CD8-positive, alpha-beta memory T cell (primary cell): Measurements from ENCODE around the gene EPS15. TPM values are rescaled to one million over a fixed set of nuclear protein-coding genes. Genes with fewer than 3 reads are reported as not detected.

Source experiments
- CTCF ChIA-PET: fragments of 350-600 bp; sonication (Branson Sonifier 250); formaldehyde crosslinking; loops from one replicate; lab custom pipeline; 2021; ENCODE audit warnings: antibody characterized with exemption; lab: Charles Lee
- POLR2A ChIA-PET: fragments of 350-600 bp; sonication (Branson Sonifier 250); formaldehyde crosslinking; loops from one replicate; lab custom pipeline; 2021; ENCODE audit warnings: antibody characterized with exemption; lab: Charles Lee
- DNase-seq, 5 donors: peaks; one replicate each; pipeline versions ENCODE4 v3.0.0 to v3.0.0-alpha.2; 2020 to 2022; ENCODE audit warnings: mixed read lengths in 1 of 5
- H3K27ac ChIP-seq: one replicate; pipeline ENCODE4 v1.7.0; 2013; ENCODE audit warnings: low read depth, mild to moderate bottlenecking, low read length, moderate library complexity
- H3K27me3 ChIP-seq: 2 replicates; pipeline ENCODE4 v1.7.0; 2013; ENCODE audit warnings: low read length, mild to moderate bottlenecking; ENCODE audit not compliant: insufficient read depth, poor library complexity, severe bottlenecking
- H3K36me3 ChIP-seq: 2 replicates; pipeline ENCODE4 v1.7.0; 2013; ENCODE audit warnings: mild to moderate bottlenecking, low read length, moderate library complexity; ENCODE audit not compliant: insufficient read depth
- H3K4me1 ChIP-seq: 2 replicates; pipeline ENCODE4 v1.7.0; 2013; ENCODE audit warnings: mild to moderate bottlenecking, low read length, moderate library complexity; ENCODE audit not compliant: insufficient read depth
- H3K4me3 ChIP-seq: 2 replicates; pipeline ENCODE4 v1.7.0; 2013; ENCODE audit warnings: mild to moderate bottlenecking, low read length
- H3K9me3 ChIP-seq: 2 replicates; pipeline ENCODE4 v1.7.0; 2013; ENCODE audit warnings: mild to moderate bottlenecking, low read length
- H3K27ac Mint-ChIP-seq, 8 donors: one replicate each; pipeline ENCODE4 v1.8.0; 2020 to 2021; ENCODE audit warnings: mixed read lengths in 8 of 8, mild to moderate bottlenecking in 6 of 8, inconsistent platforms in 3 of 8, moderate library complexity in 3 of 8
- H3K27me3 Mint-ChIP-seq, 2 donors: one replicate each; pipeline ENCODE4 v1.8.0; 2020 to 2021; ENCODE audit warnings: mixed read lengths in 2 of 2, mild to moderate bottlenecking in 1 of 2, moderate library complexity in 1 of 2
- H3K36me3 Mint-ChIP-seq, 3 donors: one replicate each; pipeline ENCODE4 v1.8.0; 2020 to 2021; ENCODE audit warnings: mixed read lengths in 3 of 3, inconsistent platforms in 1 of 3, mild to moderate bottlenecking in 1 of 3
- H3K4me1 Mint-ChIP-seq, 3 donors: one replicate each; pipeline ENCODE4 v1.8.0; 2020 to 2021; ENCODE audit warnings: mixed read lengths in 3 of 3, inconsistent platforms in 1 of 3, mild to moderate bottlenecking in 1 of 3
- H3K4me3 Mint-ChIP-seq, 7 donors: one replicate each; pipeline ENCODE4 v1.8.0; 2020 to 2021; ENCODE audit warnings: mixed read lengths in 7 of 7, mild to moderate bottlenecking in 6 of 7, moderate library complexity in 4 of 7, inconsistent platforms in 2 of 7
- H3K9me3 Mint-ChIP-seq, 5 donors: one replicate each; pipeline ENCODE4 v1.8.0; 2020 to 2022; ENCODE audit warnings: mixed read lengths in 5 of 5, mild to moderate bottlenecking in 3 of 5, moderate library complexity in 2 of 5, inconsistent platforms in 1 of 5
- polyA plus RNA-seq: library from polyadenylated mRNA; unstranded; fragments of 300-500 nt; fragmentation: Illumina TruSeq; gene quantifications from one replicate; pipeline ENCODE4 v1.2.3, GENCODE V29; 2021
- total RNA-seq, 2 experiments: library from RNA; stranded (reverse); gene quantifications; one replicate each; pipeline ENCODE4 v1.2.3, GENCODE V29; 2021

Gene EPS15
- total and polyA plus RNA-seq, 3 experiments from 2014 or later = 59.6 to 112 (median 108) TPM

- Histone ChIP-seq H3K27me3 (no peaks in the 10 kb centered on the region), H3K27ac (no peak overlapping the region), H3K4me1 (peaks cover 6% of the 10 kb centered on the region), H3K36me3 (no peaks in the 10 kb centered on the region), H3K9me3 (no peaks in the 10 kb centered on the region), H3K4me3 (no peak overlapping the region)
- Mint-ChIP-seq H3K36me3 (no peaks in the 10 kb centered on the region), H3K4me1 (peaks cover 10 to 15% (median 11%) of the 10 kb centered on the region in 3 donors), H3K27me3 (peaks cover 0 to 2% of the 10 kb centered on the region in 2 donors), H3K27ac (no peak overlapping the region), H3K4me3 (no peak overlapping the region), H3K9me3 (no peaks in the 10 kb centered on the region)
- POLR2A ChIA-PET = no interaction called here
- no peak for DNase-seq
- CTCF ChIA-PET = no interaction called here
Observed at GRCh38 chr1:51552929-51553807, 34.1 kb upstream of the EPS15 start.

- H3K4me3 Mint-ChIP-seq = no peak overlapping the region
Observed at GRCh38 chr1:51551848-51552296, 32.8 kb upstream of the EPS15 start.

GRCh38 chr1:51551081-51551480 lies 32.0 kb upstream of the EPS15 start:
- Histone ChIP-seq H3K4me1 (peaks cover 6% of the 10 kb centered on the region), H3K27ac (no peak overlapping the region), H3K27me3 (no peaks in the 10 kb centered on the region), H3K4me3 (no peak overlapping the region), H3K9me3 (no peaks in the 10 kb centered on the region), H3K36me3 (no peaks in the 10 kb centered on the region)
- no peaks in the 10 kb centered on the region for H3K27me3 Mint-ChIP-seq
- ChIA-PET POLR2A (no interaction called here), CTCF (no interaction called here)
- H3K4me1 Mint-ChIP-seq = peaks cover 10 to 15% (median 11%) of the 10 kb centered on the region in 3 donors
- no peaks in the 10 kb centered on the region for H3K36me3 Mint-ChIP-seq
- H3K27ac Mint-ChIP-seq = peak overlapping the region in 1 of 8 donors; percentile 80
- DNase-seq = no peak
- no peak overlapping the region for H3K4me3 Mint-ChIP-seq
- H3K9me3 Mint-ChIP-seq = peaks cover 0 to 2% (median 0%) of the 10 kb centered on the region in 5 donors

More at GRCh38 chr1:51551848-51552296, 32.8 kb upstream of the EPS15 start:
- POLR2A ChIA-PET = no interaction called here
- Mint-ChIP-seq H3K27ac (no peak overlapping the region), H3K4me1 (peaks cover 10 to 15% (median 11%) of the 10 kb centered on the region in 3 donors), H3K9me3 (no peaks in the 10 kb centered on the region), H3K36me3 (no peaks in the 10 kb centered on the region), H3K27me3 (no peaks in the 10 kb centered on the region)
- DNase-seq = no peak
- Histone ChIP-seq H3K4me3 (no peak overlapping the region), H3K36me3 (no peaks in the 10 kb centered on the region), H3K27ac (no peak overlapping the region), H3K4me1 (peaks cover 6% of the 10 kb centered on the region), H3K27me3 (no peaks in the 10 kb centered on the region), H3K9me3 (no peaks in the 10 kb centered on the region)
- CTCF ChIA-PET = no interaction called here

- peaks cover 6% of the 10 kb centered on the region for H3K4me1 ChIP-seq
- no peaks in the 10 kb centered on the region for H3K27me3 ChIP-seq
- no peaks in the 10 kb centered on the region for H3K36me3 Mint-ChIP-seq
- no peaks in the 10 kb centered on the region for H3K36me3 ChIP-seq
- ChIA-PET POLR2A (no interaction called here), CTCF (no interaction called here)
- H3K27ac ChIP-seq = no peak overlapping the region
- H3K4me1 Mint-ChIP-seq = peaks cover 10 to 15% (median 11%) of the 10 kb centered on the region in 3 donors
- no peaks in the 10 kb centered on the region for H3K9me3 ChIP-seq
- H3K27me3 Mint-ChIP-seq = no peaks in the 10 kb centered on the region
- DNase-seq = no peak
- H3K27ac Mint-ChIP-seq = no peak overlapping the region
- H3K4me3 Mint-ChIP-seq = no peak overlapping the region
- H3K9me3 Mint-ChIP-seq = peaks cover 0 to 2% (median 0%) of the 10 kb centered on the region in 5 donors
- no peak overlapping the region for H3K4me3 ChIP-seq
Observed at GRCh38 chr1:51549901-51550300, 30.8 kb upstream of the EPS15 start.

GRCh38 chr1:51549016-51549619 lies 30.1 kb upstream of the EPS15 start:
- no peak overlapping the region for H3K4me3 ChIP-seq
- DNase-seq = no peak
- POLR2A ChIA-PET = no interaction called here
- Mint-ChIP-seq H3K27me3 (no peaks in the 10 kb centered on the region), H3K4me1 (peaks cover 10 to 15% (median 11%) of the 10 kb centered on the region in 3 donors), H3K4me3 (no peak overlapping the region), H3K9me3 (peaks cover 0 to 2% (median 0%) of the 10 kb centered on the region in 5 donors), H3K27ac (peak overlapping the region in 4 of 8 donors; percentile 24 to 65 (median 56)), H3K36me3 (no peaks in the 10 kb centered on the region)
- CTCF ChIA-PET = no interaction called here
- peaks cover 6% of the 10 kb centered on the region for H3K4me1 ChIP-seq
- no peaks in the 10 kb centered on the region for H3K27me3 ChIP-seq
- H3K9me3 ChIP-seq = no peaks in the 10 kb centered on the region
- no peak overlapping the region for H3K27ac ChIP-seq
- H3K36me3 ChIP-seq = no peaks in the 10 kb centered on the region

- no peak overlapping the region for H3K4me3 Mint-ChIP-seq
- no peaks in the 10 kb centered on the region for H3K36me3 Mint-ChIP-seq
- Histone ChIP-seq H3K4me3 (no peak overlapping the region), H3K27me3 (no peaks in the 10 kb centered on the region), H3K36me3 (no peaks in the 10 kb centered on the region), H3K9me3 (no peaks in the 10 kb centered on the region), H3K27ac (no peak overlapping the region), H3K4me1 (peaks cover 2% of the 10 kb centered on the region)
- H3K27me3 Mint-ChIP-seq = no peaks in the 10 kb centered on the region
- peak overlapping the region in 1 of 8 donors; percentile 34 for H3K27ac Mint-ChIP-seq
- H3K4me1 Mint-ChIP-seq = peaks cover 5 to 6% (median 5%) of the 10 kb centered on the region in 3 donors
- DNase-seq = no peak
- CTCF ChIA-PET = no interaction called here
- POLR2A ChIA-PET = no interaction called here
- H3K9me3 Mint-ChIP-seq = peaks cover 0 to 2% (median 0%) of the 10 kb centered on the region in 5 donors
Observed at GRCh38 chr1:51543858-51544257, 24.8 kb upstream of the EPS15 start.

- ChIA-PET POLR2A (no interaction called here), CTCF (no interaction called here)
- H3K27me3 Mint-ChIP-seq = no peaks in the 10 kb centered on the region
- no peaks in the 10 kb centered on the region for H3K36me3 Mint-ChIP-seq
- peak overlapping the region in 1 of 8 donors; percentile 89 for H3K27ac Mint-ChIP-seq
- H3K4me3 ChIP-seq = no peak overlapping the region
- peaks cover 0 to 2% (median 0%) of the 10 kb centered on the region in 5 donors for H3K9me3 Mint-ChIP-seq
- no peaks in the 10 kb centered on the region for H3K36me3 ChIP-seq
- H3K4me3 Mint-ChIP-seq = no peak overlapping the region
- H3K27ac ChIP-seq = no peak overlapping the region
- no peak for DNase-seq
- H3K4me1 Mint-ChIP-seq = no peaks in the 10 kb centered on the region
- H3K27me3 ChIP-seq = no peaks in the 10 kb centered on the region
- no peaks in the 10 kb centered on the region for H3K9me3 ChIP-seq
- H3K4me1 ChIP-seq = no peaks in the 10 kb centered on the region
Observed at GRCh38 chr1:51542158-51542953, 23.3 kb upstream of the EPS15 start.
